HL-60 (cell line): ENCODE results near the gene HINT2.

Experiments used
- GABPA ChIP-seq: IDR thresholded peaks from 2 replicates; pipeline ENCODE4 v1.6.1; 2012; ENCODE audit warnings: low read depth
- POLR2AphosphoS5 ChIP-seq: IDR thresholded peaks from 2 replicates; pipeline ENCODE4 v1.6.1; 2012; ENCODE audit warnings: low read depth
- SPI1 ChIP-seq: IDR thresholded peaks from 2 replicates; pipeline ENCODE4 v1.6.1; 2012; ENCODE audit warnings: low read depth, mild to moderate bottlenecking, borderline replicate concordance
- TF ChIP-seq, protein P1 (sequence below): IDR thresholded peaks from one replicate; pipeline ENCODE4 v1.5.1; 2011; ENCODE audit warnings: low read length, control low read depth, inconsistent platforms; ENCODE audit not compliant: insufficient read depth
- TF ChIP-seq, protein P2 (sequence below): IDR thresholded peaks from 2 replicates; pipeline ENCODE4 v1.6.1; 2012; ENCODE audit warnings: low read depth; ENCODE audit not compliant: insufficient replicate concordance

- TF ChIP-seq, protein P1, sequence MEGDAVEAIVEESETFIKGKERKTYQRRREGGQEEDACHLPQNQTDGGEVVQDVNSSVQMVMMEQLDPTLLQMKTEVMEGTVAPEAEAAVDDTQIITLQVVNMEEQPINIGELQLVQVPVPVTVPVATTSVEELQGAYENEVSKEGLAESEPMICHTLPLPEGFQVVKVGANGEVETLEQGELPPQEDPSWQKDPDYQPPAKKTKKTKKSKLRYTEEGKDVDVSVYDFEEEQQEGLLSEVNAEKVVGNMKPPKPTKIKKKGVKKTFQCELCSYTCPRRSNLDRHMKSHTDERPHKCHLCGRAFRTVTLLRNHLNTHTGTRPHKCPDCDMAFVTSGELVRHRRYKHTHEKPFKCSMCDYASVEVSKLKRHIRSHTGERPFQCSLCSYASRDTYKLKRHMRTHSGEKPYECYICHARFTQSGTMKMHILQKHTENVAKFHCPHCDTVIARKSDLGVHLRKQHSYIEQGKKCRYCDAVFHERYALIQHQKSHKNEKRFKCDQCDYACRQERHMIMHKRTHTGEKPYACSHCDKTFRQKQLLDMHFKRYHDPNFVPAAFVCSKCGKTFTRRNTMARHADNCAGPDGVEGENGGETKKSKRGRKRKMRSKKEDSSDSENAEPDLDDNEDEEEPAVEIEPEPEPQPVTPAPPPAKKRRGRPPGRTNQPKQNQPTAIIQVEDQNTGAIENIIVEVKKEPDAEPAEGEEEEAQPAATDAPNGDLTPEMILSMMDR, result no peak
- TF ChIP-seq GABPA (no peak), POLR2AphosphoS5 (no peak), SPI1 (no peak)
- TF ChIP-seq, protein P2, sequence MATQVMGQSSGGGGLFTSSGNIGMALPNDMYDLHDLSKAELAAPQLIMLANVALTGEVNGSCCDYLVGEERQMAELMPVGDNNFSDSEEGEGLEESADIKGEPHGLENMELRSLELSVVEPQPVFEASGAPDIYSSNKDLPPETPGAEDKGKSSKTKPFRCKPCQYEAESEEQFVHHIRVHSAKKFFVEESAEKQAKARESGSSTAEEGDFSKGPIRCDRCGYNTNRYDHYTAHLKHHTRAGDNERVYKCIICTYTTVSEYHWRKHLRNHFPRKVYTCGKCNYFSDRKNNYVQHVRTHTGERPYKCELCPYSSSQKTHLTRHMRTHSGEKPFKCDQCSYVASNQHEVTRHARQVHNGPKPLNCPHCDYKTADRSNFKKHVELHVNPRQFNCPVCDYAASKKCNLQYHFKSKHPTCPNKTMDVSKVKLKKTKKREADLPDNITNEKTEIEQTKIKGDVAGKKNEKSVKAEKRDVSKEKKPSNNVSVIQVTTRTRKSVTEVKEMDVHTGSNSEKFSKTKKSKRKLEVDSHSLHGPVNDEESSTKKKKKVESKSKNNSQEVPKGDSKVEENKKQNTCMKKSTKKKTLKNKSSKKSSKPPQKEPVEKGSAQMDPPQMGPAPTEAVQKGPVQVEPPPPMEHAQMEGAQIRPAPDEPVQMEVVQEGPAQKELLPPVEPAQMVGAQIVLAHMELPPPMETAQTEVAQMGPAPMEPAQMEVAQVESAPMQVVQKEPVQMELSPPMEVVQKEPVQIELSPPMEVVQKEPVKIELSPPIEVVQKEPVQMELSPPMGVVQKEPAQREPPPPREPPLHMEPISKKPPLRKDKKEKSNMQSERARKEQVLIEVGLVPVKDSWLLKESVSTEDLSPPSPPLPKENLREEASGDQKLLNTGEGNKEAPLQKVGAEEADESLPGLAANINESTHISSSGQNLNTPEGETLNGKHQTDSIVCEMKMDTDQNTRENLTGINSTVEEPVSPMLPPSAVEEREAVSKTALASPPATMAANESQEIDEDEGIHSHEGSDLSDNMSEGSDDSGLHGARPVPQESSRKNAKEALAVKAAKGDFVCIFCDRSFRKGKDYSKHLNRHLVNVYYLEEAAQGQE, result no peak
Measured at GRCh38 chr9:35832814-35833213, 18.0 kb upstream of the HINT2 start.
